CD4-positive, CD25-positive, alpha-beta regulatory T cell (primary cell): ENCODE measurements around the gene RIOK3. TPM values are rescaled to one million over a fixed set of nuclear protein-coding genes. Genes with fewer than 3 reads are reported as not detected.

Source experiments
- ATAC-seq, 2 donors: fragments of 150-1000 bp; cut with Tn5 transposase; one replicate each; pipeline ENCODE4 v1.10.0; 2021; ENCODE audit warnings: low read depth in 2 of 2, moderate number of reproducible peaks in 2 of 2, moderate library complexity in 1 of 2
- DNase-seq, 3 donors: peaks; one replicate each; pipeline versions ENCODE4 v3.0.0 to v3.0.0-alpha.2; 2012 to 2022; ENCODE audit warnings: mixed read lengths in 1 of 3
- H3K27ac ChIP-seq: one replicate; pipeline ENCODE4 v1.7.0; 2013; ENCODE audit warnings: mild to moderate bottlenecking, low read length; ENCODE audit not compliant: insufficient read depth, poor library complexity, severe bottlenecking
- H3K27me3 ChIP-seq: one replicate; pipeline ENCODE4 v1.7.0; 2013; ENCODE audit warnings: low read length; ENCODE audit not compliant: control insufficient read depth, insufficient read depth
- H3K36me3 ChIP-seq: one replicate; pipeline ENCODE4 v1.7.0; 2013; ENCODE audit warnings: mild to moderate bottlenecking, low read length, moderate library complexity; ENCODE audit not compliant: control insufficient read depth, insufficient read depth
- H3K4me1 ChIP-seq: 2 replicates; pipeline ENCODE4 v1.7.0; 2013; ENCODE audit warnings: mild to moderate bottlenecking, low read length; ENCODE audit not compliant: insufficient read depth, control insufficient read depth, poor library complexity, severe bottlenecking
- H3K4me3 ChIP-seq: one replicate; pipeline ENCODE4 v1.7.0; 2013; ENCODE audit warnings: low read depth, mild to moderate bottlenecking, low read length, moderate library complexity
- H3K9me3 ChIP-seq, 2 experiments: 1 replicate in 1 of 2; 2 replicates in 1 of 2; pipeline ENCODE4 v1.7.0; 2013; ENCODE audit warnings: low read length in 2 of 2, mild to moderate bottlenecking in 1 of 2, moderate library complexity in 1 of 2; ENCODE audit not compliant: control insufficient read depth in 2 of 2
- H3K27ac Mint-ChIP-seq, 3 donors: one replicate each; pipeline ENCODE4 v1.8.0; 2020 to 2022; ENCODE audit warnings: mild to moderate bottlenecking in 3 of 3, mixed read lengths in 3 of 3, moderate library complexity in 2 of 3
- H3K27me3 Mint-ChIP-seq: one replicate; pipeline ENCODE4 v1.8.0; 2022; ENCODE audit warnings: mild to moderate bottlenecking, mixed read lengths
- H3K36me3 Mint-ChIP-seq: one replicate; pipeline ENCODE4 v1.8.0; 2020; ENCODE audit warnings: mixed read lengths
- H3K4me1 Mint-ChIP-seq, 4 donors: one replicate each; pipeline ENCODE4 v1.8.0; 2020 to 2022; ENCODE audit warnings: mixed read lengths in 4 of 4, mild to moderate bottlenecking in 1 of 4
- H3K4me3 Mint-ChIP-seq, 4 donors: one replicate each; pipeline ENCODE4 v1.8.0; 2020 to 2022; ENCODE audit warnings: mild to moderate bottlenecking in 4 of 4, mixed read lengths in 4 of 4, moderate library complexity in 3 of 4
- H3K9me3 Mint-ChIP-seq, 7 donors: one replicate each; pipeline ENCODE4 v1.8.0; 2020 to 2022; ENCODE audit warnings: mixed read lengths in 7 of 7, mild to moderate bottlenecking in 3 of 7, moderate library complexity in 2 of 7
- polyA plus RNA-seq, 4 donors: library from polyadenylated mRNA; unstranded; fragments of 300-500 nt; fragmentation: Illumina TruSeq; gene quantifications; one replicate each; pipeline ENCODE4 v1.2.3, GENCODE V29; 2021
- total RNA-seq: library from RNA; stranded (reverse); gene quantifications from one replicate; pipeline ENCODE4 v1.2.3, GENCODE V29; 2022

Gene RIOK3
- total and polyA plus RNA-seq, 5 donors from 2014 or later = 43.2 to 136 (median 49.0) TPM

- no peaks in the 10 kb centered on the region for H3K9me3 ChIP-seq
- H3K4me1 ChIP-seq = peaks cover 46% of the 10 kb centered on the region
- peak; percentile 46 for ATAC-seq
- no peaks in the 10 kb centered on the region for H3K27me3 ChIP-seq
- peak overlapping the region; percentile 96 for H3K4me3 ChIP-seq
- peak overlapping the region; percentile 82 for H3K27ac ChIP-seq
- Mint-ChIP-seq H3K4me3 (peak overlapping the region; percentile 100), H3K27me3 (peaks cover 12% of the 10 kb centered on the region), H3K36me3 (no peaks in the 10 kb centered on the region), H3K4me1 (peaks cover 31 to 61% (median 42%) of the 10 kb centered on the region in 4 donors), H3K27ac (peak overlapping the region; percentile 91 to 97 (median 91)), H3K9me3 (peaks cover 0 to 2% (median 0%) of the 10 kb centered on the region in 7 donors)
- peaks cover 3% of the 10 kb centered on the region for H3K36me3 ChIP-seq
- peak in 2 of 3 donors; percentile 23 to 47 for DNase-seq
Observed at GRCh38 chr18:23453680-23454058, 582 bp downstream of the RIOK3 start.

GRCh38 chr18:23456835-23457234, 3.7 kb downstream of the RIOK3 start:
- H3K36me3 ChIP-seq = peaks cover 9% of the 10 kb centered on the region
- H3K4me3 ChIP-seq = peak overlapping the region; percentile 51
- DNase-seq (no peak), ATAC-seq (no peak)
- peaks cover 58 to 87% (median 68%) of the 10 kb centered on the region in 4 donors for H3K4me1 Mint-ChIP-seq
- H3K4me3 Mint-ChIP-seq = peak overlapping the region in 2 of 4 donors; percentile 51 to 76
- H3K27ac Mint-ChIP-seq = peak overlapping the region in 1 of 3 donors; percentile 71
- peaks cover 12% of the 10 kb centered on the region for H3K36me3 Mint-ChIP-seq
- H3K4me1 ChIP-seq = peaks cover 71% of the 10 kb centered on the region
- H3K27me3 Mint-ChIP-seq = peaks cover 4% of the 10 kb centered on the region
- H3K27me3 ChIP-seq = no peaks in the 10 kb centered on the region
- H3K9me3 ChIP-seq = no peaks in the 10 kb centered on the region
- H3K27ac ChIP-seq = no peak overlapping the region
- H3K9me3 Mint-ChIP-seq = no peaks in the 10 kb centered on the region

GRCh38 chr18:23458830-23459529, 5.9 kb downstream of the RIOK3 start:
- ATAC-seq = no peak
- Histone ChIP-seq H3K4me3 (peak overlapping the region; percentile 43), H3K27me3 (no peaks in the 10 kb centered on the region), H3K36me3 (peaks cover 30% of the 10 kb centered on the region), H3K27ac (no peak overlapping the region), H3K9me3 (no peaks in the 10 kb centered on the region), H3K4me1 (peaks cover 68% of the 10 kb centered on the region)
- Mint-ChIP-seq H3K27ac (peak overlapping the region in 2 of 3 donors; percentile 54 to 65), H3K4me3 (peak overlapping the region; percentile 23 to 76 (median 46)), H3K27me3 (no peaks in the 10 kb centered on the region), H3K36me3 (peaks cover 25% of the 10 kb centered on the region), H3K4me1 (peaks cover 58 to 78% (median 62%) of the 10 kb centered on the region in 4 donors), H3K9me3 (no peaks in the 10 kb centered on the region)
- DNase-seq = no peak

- peak overlapping the region; percentile 43 for H3K4me3 ChIP-seq
- Mint-ChIP-seq H3K9me3 (no peaks in the 10 kb centered on the region), H3K27ac (peak overlapping the region in 1 of 3 donors; percentile 70), H3K27me3 (no peaks in the 10 kb centered on the region), H3K36me3 (peaks cover 25% of the 10 kb centered on the region), H3K4me1 (peaks cover 53 to 73% (median 57%) of the 10 kb centered on the region in 4 donors), H3K4me3 (peak overlapping the region in 2 of 4 donors; percentile 23 to 76)
- ATAC-seq (no peak), DNase-seq (no peak)
- H3K4me1 ChIP-seq = peaks cover 63% of the 10 kb centered on the region
- peaks cover 35% of the 10 kb centered on the region for H3K36me3 ChIP-seq
- peak overlapping the region; percentile 14 for H3K27ac ChIP-seq
- H3K27me3 ChIP-seq = no peaks in the 10 kb centered on the region
- H3K9me3 ChIP-seq = no peaks in the 10 kb centered on the region
Observed at GRCh38 chr18:23459530-23459921, 6.4 kb downstream of the RIOK3 start.

GRCh38 chr18:23460285-23461273, 7.5 kb downstream of the RIOK3 start:
- Mint-ChIP-seq H3K4me1 (peaks cover 51 to 62% (median 54%) of the 10 kb centered on the region in 4 donors), H3K4me3 (peak overlapping the region; percentile 29 to 87 (median 56))
- H3K4me1 ChIP-seq = peaks cover 57% of the 10 kb centered on the region

GRCh38 chr18:23462876-23463275, 9.8 kb downstream of the RIOK3 start:
- Histone ChIP-seq H3K27me3 (no peaks in the 10 kb centered on the region), H3K9me3 (no peaks in the 10 kb centered on the region), H3K4me1 (peaks cover 36% of the 10 kb centered on the region), H3K4me3 (no peak overlapping the region), H3K27ac (no peak overlapping the region), H3K36me3 (peaks cover 65% of the 10 kb centered on the region)
- DNase-seq (no peak), ATAC-seq (no peak)
- H3K27me3 Mint-ChIP-seq = no peaks in the 10 kb centered on the region
- peak overlapping the region in 1 of 3 donors; percentile 32 for H3K27ac Mint-ChIP-seq
- no peaks in the 10 kb centered on the region for H3K9me3 Mint-ChIP-seq
- H3K4me1 Mint-ChIP-seq = peaks cover 38 to 44% (median 43%) of the 10 kb centered on the region in 4 donors
- H3K4me3 Mint-ChIP-seq = no peak overlapping the region
- peaks cover 34% of the 10 kb centered on the region for H3K36me3 Mint-ChIP-seq

More at GRCh38 chr18:23460285-23461273, 7.5 kb downstream of the RIOK3 start:
- Histone ChIP-seq H3K9me3 (no peaks in the 10 kb centered on the region), H3K36me3 (peaks cover 45% of the 10 kb centered on the region), H3K27ac (no peak overlapping the region), H3K4me3 (peak overlapping the region; percentile 10), H3K27me3 (no peaks in the 10 kb centered on the region)
- H3K27ac Mint-ChIP-seq = peak overlapping the region; percentile 50 to 70 (median 61)
- DNase-seq = no peak
- H3K9me3 Mint-ChIP-seq = no peaks in the 10 kb centered on the region
- H3K27me3 Mint-ChIP-seq = no peaks in the 10 kb centered on the region
- H3K36me3 Mint-ChIP-seq = peaks cover 28% of the 10 kb centered on the region
- no peak for ATAC-seq

- H3K9me3 Mint-ChIP-seq = no peaks in the 10 kb centered on the region
- Histone ChIP-seq H3K27ac (no peak overlapping the region), H3K4me3 (no peak overlapping the region), H3K36me3 (peaks cover 85% of the 10 kb centered on the region), H3K9me3 (no peaks in the 10 kb centered on the region), H3K27me3 (no peaks in the 10 kb centered on the region), H3K4me1 (no peaks in the 10 kb centered on the region)
- no peak overlapping the region for H3K27ac Mint-ChIP-seq
- no peak overlapping the region for H3K4me3 Mint-ChIP-seq
- no peaks in the 10 kb centered on the region for H3K27me3 Mint-ChIP-seq
- peaks cover 0 to 2% (median under 1%) of the 10 kb centered on the region in 4 donors for H3K4me1 Mint-ChIP-seq
- H3K36me3 Mint-ChIP-seq = peaks cover 18% of the 10 kb centered on the region
- DNase-seq (no peak), ATAC-seq (no peak)
Observed at GRCh38 chr18:23468753-23469459, 15.8 kb downstream of the RIOK3 start.
